IMR-90 (cell line): ENCODE data around the gene GNPTG. TPM values are rescaled to one million over a fixed set of nuclear protein-coding genes. Genes with fewer than 3 reads are reported as not detected.

ENCODE experiments used
- ATAC-seq: fragments of 200-7000 bp; cut with Tn5 transposase; 2 replicates; pipeline ENCODE4 v1.9.1; 2020; ENCODE audit warnings: low read depth, mild to moderate bottlenecking, moderate library complexity
- BruUV-seq: library from RNA; stranded (reverse); fragments of 400-500 nt; replicated peaks from 2 replicates; lab custom pipeline; 2021; lab: Mats Ljungman, UMichigan
- CTCF ChIA-PET: fragments of 300-600 bp; formaldehyde crosslinking; extraction: SDS; loops from one replicate; lab custom pipeline; 2021; ENCODE audit warnings: antibody characterized with exemption; lab: Yijun Ruan, JAX
- POLR2A ChIA-PET: fragments of 300-600 bp; sonication (Branson Sonifier 250); formaldehyde crosslinking; loops from one replicate; lab custom pipeline; 2022; ENCODE audit warnings: antibody characterized with exemption; ENCODE audit not compliant: unreplicated experiment; lab: Charles Lee
- DNase-seq: peaks from one replicate; pipeline ENCODE4 v3.0.0; 2013
- H2AFZ ChIP-seq: replicated peaks from 2 replicates; pipeline ENCODE3; 2013; ENCODE audit warnings: low read length, mild to moderate bottlenecking; ENCODE audit not compliant: poor library complexity
- H2AK5ac ChIP-seq: 2 replicates; pipeline ENCODE4 v1.6.1; 2013; ENCODE audit warnings: low read depth, low read length, inconsistent platforms
- H2AK9ac ChIP-seq: replicated peaks from 2 replicates; pipeline ENCODE3; 2013; ENCODE audit warnings: mild to moderate bottlenecking, low read depth, low read length, moderate library complexity; ENCODE audit not compliant: poor library complexity
- H2BK120ac ChIP-seq: 2 replicates; pipeline ENCODE4 v1.6.1; 2013; ENCODE audit warnings: low read depth, low read length, inconsistent platforms
- H2BK15ac ChIP-seq: 3 replicates; pipeline ENCODE4 v1.6.1; 2013; ENCODE audit warnings: low read depth, low read length, inconsistent platforms
- H2BK20ac ChIP-seq: 2 replicates; pipeline ENCODE4 v1.6.1; 2013; ENCODE audit warnings: low read depth, mild to moderate bottlenecking, inconsistent platforms, low read length, moderate library complexity
- H2BK5ac ChIP-seq: 2 replicates; pipeline ENCODE4 v1.6.1; 2013; ENCODE audit warnings: mild to moderate bottlenecking, low read depth, low read length, inconsistent platforms; ENCODE audit not compliant: poor library complexity, severe bottlenecking
- H3K14ac ChIP-seq: replicated peaks from 2 replicates; pipeline ENCODE4 v1.6.1; 2013; ENCODE audit warnings: low read depth, low read length, inconsistent platforms
- H3K18ac ChIP-seq: 2 replicates; pipeline ENCODE4 v1.6.1; 2013; ENCODE audit warnings: low read depth, low read length, control low read depth
- H3K23ac ChIP-seq: 2 replicates; pipeline ENCODE4 v1.6.1; 2013; ENCODE audit warnings: low read depth, low read length, inconsistent platforms
- H3K27ac ChIP-seq: 2 replicates; pipeline ENCODE4 v1.5.1; 2013; ENCODE audit warnings: mild to moderate bottlenecking, control low read depth, low read length; ENCODE audit not compliant: insufficient read depth
- H3K27me3 ChIP-seq: 2 replicates; pipeline ENCODE4 v1.6.1; 2013; ENCODE audit warnings: low read length; ENCODE audit not compliant: control insufficient read depth, insufficient read depth
- H3K36me3 ChIP-seq: 2 replicates; pipeline ENCODE4 v1.6.1; 2013; ENCODE audit warnings: low read length, mixed read lengths; ENCODE audit not compliant: control insufficient read depth, insufficient read depth
- H3K4ac ChIP-seq: 2 replicates; pipeline ENCODE4 v1.6.1; 2013; ENCODE audit warnings: low read depth, low read length, inconsistent platforms
- H3K4me1 ChIP-seq: 2 replicates; pipeline ENCODE4 v1.6.1; 2013; ENCODE audit warnings: low read length, mixed read lengths; ENCODE audit not compliant: control insufficient read depth, insufficient read depth
- H3K4me2 ChIP-seq: 2 replicates; pipeline ENCODE4 v1.6.1; 2013; ENCODE audit warnings: low read depth, mild to moderate bottlenecking, control low read depth, low read length, moderate library complexity
- H3K4me3 ChIP-seq: 2 replicates; pipeline ENCODE4 v1.5.1; 2013; ENCODE audit warnings: low read depth, mild to moderate bottlenecking, control low read depth, low read length, moderate library complexity; ENCODE audit not compliant: insufficient read depth
- H3K56ac ChIP-seq: 2 replicates; pipeline ENCODE4 v1.6.1; 2013; ENCODE audit warnings: low read length, inconsistent platforms; ENCODE audit not compliant: insufficient read depth; ENCODE audit errors: extremely low read depth
- H3K79me1 ChIP-seq, 2 experiments: 2 replicates each; pipeline ENCODE4 v1.6.1; 2013; ENCODE audit warnings: low read length in 2 of 2, inconsistent platforms in 1 of 2, low read depth in 1 of 2
- H3K9ac ChIP-seq: 2 replicates; pipeline ENCODE4 v1.6.1; 2013; ENCODE audit warnings: low read depth, low read length, control low read depth
- H3K9me1 ChIP-seq: 2 replicates; pipeline ENCODE4 v1.6.1; 2013; ENCODE audit warnings: low read length, inconsistent platforms; ENCODE audit not compliant: insufficient read depth
- H3K9me3 ChIP-seq: 2 replicates; pipeline ENCODE4 v1.6.1; 2013; ENCODE audit warnings: low read length; ENCODE audit not compliant: control insufficient read depth, insufficient read depth
- H4K20me1 ChIP-seq: 2 replicates; pipeline ENCODE4 v1.6.1; 2013; ENCODE audit warnings: low read length, inconsistent platforms; ENCODE audit not compliant: insufficient read depth
- H4K5ac ChIP-seq: 2 replicates; pipeline ENCODE4 v1.6.1; 2013; ENCODE audit warnings: mild to moderate bottlenecking, low read depth, low read length, control low read depth
- H4K8ac ChIP-seq, 2 experiments: 2 replicates each; pipeline ENCODE4 v1.6.1; 2013; ENCODE audit warnings: low read depth in 2 of 2, low read length in 2 of 2, control low read depth in 1 of 2, inconsistent platforms in 1 of 2
- H4K91ac ChIP-seq: 2 replicates; pipeline ENCODE4 v1.6.1; 2013; ENCODE audit warnings: low read depth, low read length, inconsistent platforms; ENCODE audit not compliant: insufficient read depth
- BHLHE40 ChIP-seq: fragments of 150-350 bp; IDR thresholded peaks from 2 replicates; pipeline ENCODE4 v1.6.1; 2016; ENCODE audit warnings: mild to moderate bottlenecking, low read depth, low read length
- CEBPB ChIP-seq: IDR thresholded peaks from 2 replicates; pipeline ENCODE4 v1.6.1; 2012; ENCODE audit warnings: low read depth, low read length, improper control_type of control experiment
- CHD1 ChIP-seq: IDR thresholded peaks from 2 replicates; pipeline ENCODE4 v1.6.1; 2012; ENCODE audit warnings: low read depth, low read length, improper control_type of control experiment
- MAZ ChIP-seq: IDR thresholded peaks from 2 replicates; pipeline ENCODE4 v1.6.1; 2012; ENCODE audit warnings: low read depth, mild to moderate bottlenecking, low read length, improper control_type of control experiment, moderate library complexity, borderline replicate concordance
- POLR2A ChIP-seq: IDR thresholded peaks from 2 replicates; pipeline ENCODE4 v1.6.1; 2012; ENCODE audit warnings: mild to moderate bottlenecking, low read depth, low read length
- RCOR1 ChIP-seq: IDR thresholded peaks from 2 replicates; pipeline ENCODE4 v1.6.1; 2012; ENCODE audit warnings: mild to moderate bottlenecking, low read length, improper control_type of control experiment; ENCODE audit not compliant: insufficient replicate concordance
- RFX5 ChIP-seq: IDR thresholded peaks from 2 replicates; pipeline ENCODE4 v1.8.0; 2012; ENCODE audit warnings: low read depth, mild to moderate bottlenecking, low read length, moderate library complexity
- SMC3 ChIP-seq: fragments of 150-350 bp; IDR thresholded peaks from 2 replicates; pipeline ENCODE4 v1.6.1; 2016; ENCODE audit warnings: low read depth, mild to moderate bottlenecking, antibody characterized with exemption, low read length, moderate library complexity
- WGBS, 2 experiments: methylation state at CpG; one replicate each; pipeline versions ENCODE4 v1.1.5 to v1.1.7; 2013; ENCODE audit warnings: missing lambda C conversion rate in 2 of 2; ENCODE audit not compliant: insufficient read length in 1 of 2; ENCODE audit errors: extremely low coverage in 2 of 2; 5-methylcytosine and 5-hydroxymethylcytosine counted together
- dilution Hi-C: fragments of 300-500 bp; cut with HindIII; formaldehyde crosslinking; loops from one replicate; pipeline ENCODE4 v1.14.3; 2018; ENCODE audit warnings: low sequenced_read_pairs; ENCODE audit not compliant: unreplicated experiment
- in situ Hi-C: fragments of 300-500 bp; cut with MboI; formaldehyde crosslinking; loops from 3 replicates; pipeline ENCODE4 v1.14.3; 2019; ENCODE audit warnings: low sequenced_read_pairs, inconsistent platforms, mixed read lengths
- intact Hi-C: fragments of 100-400 bp; cut with micrococcal nuclease; formaldehyde crosslinking; loops from 2 replicates; pipeline ENCODE4 v1.10.0; 2022
- polyA plus RNA-seq, 3 experiments: library from polyadenylated mRNA; depleted of rRNA; stranded (reverse); fragments of >200 nt; gene quantifications; 2 replicates each; pipeline ENCODE4 v1.2.3, GENCODE V29; 2012; ENCODE audit warnings: low replicate concordance in 1 of 3
- total RNA-seq: library from RNA; depleted of rRNA; stranded (reverse); fragments of >200 nt; gene quantifications from 2 replicates; pipeline ENCODE4 v1.2.3, GENCODE V29; 2012
- TF ChIP-seq, protein P1 (sequence below): fragments of 150-350 bp; IDR thresholded peaks from 2 replicates; pipeline ENCODE4 v1.6.1; 2016; ENCODE audit warnings: low read depth, mild to moderate bottlenecking, low read length, moderate library complexity, borderline replicate concordance
- TF ChIP-seq, protein P2 (sequence below): conservative IDR thresholded peaks from 2 replicates; pipeline ENCODE4 v1.5.1; 2012; ENCODE audit warnings: mild to moderate bottlenecking, low read depth, low read length, improper control_type of control experiment

The GNPTG gene
- total and polyA plus RNA-seq, 2 of the 4 experiments (the other 2 are of a cell fraction) = 14.9 to 70.8 TPM

DNA sequence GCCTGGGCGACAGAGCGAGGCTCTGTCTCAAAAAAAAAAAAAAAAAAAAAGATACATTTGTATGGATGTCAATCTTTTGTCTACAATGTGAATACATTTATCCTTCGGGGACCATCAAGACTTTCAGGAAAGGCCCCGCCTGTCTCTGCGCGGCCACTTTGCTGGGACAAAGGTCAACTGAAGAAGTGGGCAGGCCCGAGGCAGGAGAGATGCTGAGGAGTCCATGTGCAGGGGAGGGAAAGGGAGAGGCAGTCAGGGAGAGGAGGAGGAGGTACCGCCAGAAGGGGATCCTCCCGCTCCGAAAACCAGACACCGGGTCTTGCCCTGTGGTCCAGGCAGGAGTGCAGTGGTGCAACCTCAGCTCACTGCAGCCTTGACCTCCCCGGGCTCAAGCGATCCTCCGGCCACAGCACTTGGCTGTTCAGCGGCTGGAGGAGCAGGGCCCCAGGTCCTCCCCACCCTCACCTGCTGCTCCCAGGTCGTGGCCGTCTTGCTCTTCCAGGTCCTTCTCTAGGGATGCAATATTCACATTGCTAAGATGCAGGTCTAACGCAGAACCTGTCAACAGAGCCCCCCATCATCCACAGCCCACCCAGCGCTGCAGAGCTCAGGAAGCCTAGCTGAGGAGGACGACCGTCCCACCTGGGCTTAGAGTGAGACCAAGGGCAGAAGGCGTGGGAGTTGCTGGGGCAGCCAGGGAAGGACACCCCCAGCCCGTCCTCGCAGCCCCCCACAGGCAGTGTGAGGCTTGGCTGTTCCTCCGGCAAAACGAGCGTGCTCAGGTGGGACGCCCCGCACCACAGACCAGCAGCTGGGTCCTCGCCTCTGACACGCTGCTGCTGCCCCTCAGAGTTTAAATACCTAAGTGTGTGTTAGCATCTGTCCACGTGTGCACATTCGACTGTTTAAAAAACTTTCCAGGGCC lies 19.6 kb downstream of the GNPTG start (continued):
- no peak for TF ChIP-seq CHD1

DNA sequence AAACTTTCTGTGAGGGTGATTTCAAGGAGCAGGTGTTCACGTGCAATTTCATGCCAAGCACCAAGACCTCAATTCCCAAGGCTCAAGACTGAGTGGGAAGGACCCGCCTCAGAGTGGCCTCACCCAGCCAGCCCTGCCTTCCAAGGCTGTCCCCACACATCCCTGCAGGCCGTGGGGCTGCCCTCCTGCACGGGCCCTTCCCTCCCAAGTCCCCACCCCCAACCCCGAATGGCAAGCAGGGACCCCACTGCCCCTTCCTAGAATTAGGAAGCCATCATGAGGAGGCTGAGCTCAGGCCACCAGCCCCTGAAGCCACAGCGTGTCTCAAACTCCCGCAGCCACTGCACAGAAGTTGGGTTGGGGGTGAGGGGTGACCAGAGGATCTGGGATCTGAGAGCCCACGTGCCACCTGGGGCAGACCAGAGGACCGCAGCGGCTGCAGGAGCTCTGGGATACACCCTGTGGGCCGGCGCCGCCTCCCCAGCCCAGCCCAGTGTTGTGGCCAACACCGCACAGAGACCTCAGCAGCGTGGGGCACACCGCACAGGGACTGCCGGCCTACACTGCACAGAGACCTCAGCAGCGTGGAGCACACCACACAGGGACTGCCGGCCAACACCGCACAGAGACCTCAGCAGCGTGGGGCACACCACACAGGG lies 20.7 kb downstream of the GNPTG start:
- no TSS peak for BruUV-seq
- POLR2A ChIA-PET = no interaction called here
- H3K9ac ChIP-seq = no peak overlapping the region

More for the DNA sequence above, 20.7 kb downstream of the GNPTG start:
- Histone ChIP-seq H2AFZ (no peak overlapping the region), H3K4me3 (no peak overlapping the region), H2BK15ac (no peak overlapping the region), H3K4me1 (no peaks in the 10 kb centered on the region), H2BK20ac (no peak overlapping the region), H4K91ac (no peak overlapping the region), H3K23ac (no peak overlapping the region), H3K79me1 (peaks cover 0 to 20% of the 10 kb centered on the region in 2 experiments; a peak in 3 of 4 replicates), H4K8ac (no peak overlapping the region), H3K4me2 (no peak overlapping the region), H3K4ac (no peak overlapping the region), H2AK5ac (no peak overlapping the region), H3K18ac (no peak overlapping the region), H4K5ac (no peak overlapping the region), H2BK5ac (no peak overlapping the region), H2AK9ac (no peak overlapping the region), H3K56ac (no peak overlapping the region), H3K27me3 (no peaks in the 10 kb centered on the region), H3K36me3 (peaks cover 28% of the 10 kb centered on the region), H3K9me1 (no peaks in the 10 kb centered on the region), H3K14ac (no peak overlapping the region), H3K9me3 (no peaks in the 10 kb centered on the region), H4K20me1 (no peaks in the 10 kb centered on the region; the same call in 1 of the 2 replicates), H3K27ac (no peak overlapping the region), H2BK120ac (no peak overlapping the region)
- dilution Hi-C loops (no loop called here), intact Hi-C loops (no loop called here), in situ Hi-C loops (no loop called here)
- DNase-seq = no peak
- no peak for ATAC-seq
- WGBS, 2 experiments = 100% methylated on average over 4 of the region's 21 CpGs; no CpG with 5 or more reads in 1 of the 2 experiments
- CTCF ChIA-PET = no interaction called here
- TF ChIP-seq POLR2A = no peak
- TF ChIP-seq, protein P1, sequence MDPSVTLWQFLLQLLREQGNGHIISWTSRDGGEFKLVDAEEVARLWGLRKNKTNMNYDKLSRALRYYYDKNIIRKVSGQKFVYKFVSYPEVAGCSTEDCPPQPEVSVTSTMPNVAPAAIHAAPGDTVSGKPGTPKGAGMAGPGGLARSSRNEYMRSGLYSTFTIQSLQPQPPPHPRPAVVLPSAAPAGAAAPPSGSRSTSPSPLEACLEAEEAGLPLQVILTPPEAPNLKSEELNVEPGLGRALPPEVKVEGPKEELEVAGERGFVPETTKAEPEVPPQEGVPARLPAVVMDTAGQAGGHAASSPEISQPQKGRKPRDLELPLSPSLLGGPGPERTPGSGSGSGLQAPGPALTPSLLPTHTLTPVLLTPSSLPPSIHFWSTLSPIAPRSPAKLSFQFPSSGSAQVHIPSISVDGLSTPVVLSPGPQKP = no peak
- no peak for TF ChIP-seq SMC3
- no peak for TF ChIP-seq MAZ
- no peak for TF ChIP-seq RCOR1
- no peak for TF ChIP-seq RFX5
- no peak for TF ChIP-seq BHLHE40
- TF ChIP-seq, protein P2, sequence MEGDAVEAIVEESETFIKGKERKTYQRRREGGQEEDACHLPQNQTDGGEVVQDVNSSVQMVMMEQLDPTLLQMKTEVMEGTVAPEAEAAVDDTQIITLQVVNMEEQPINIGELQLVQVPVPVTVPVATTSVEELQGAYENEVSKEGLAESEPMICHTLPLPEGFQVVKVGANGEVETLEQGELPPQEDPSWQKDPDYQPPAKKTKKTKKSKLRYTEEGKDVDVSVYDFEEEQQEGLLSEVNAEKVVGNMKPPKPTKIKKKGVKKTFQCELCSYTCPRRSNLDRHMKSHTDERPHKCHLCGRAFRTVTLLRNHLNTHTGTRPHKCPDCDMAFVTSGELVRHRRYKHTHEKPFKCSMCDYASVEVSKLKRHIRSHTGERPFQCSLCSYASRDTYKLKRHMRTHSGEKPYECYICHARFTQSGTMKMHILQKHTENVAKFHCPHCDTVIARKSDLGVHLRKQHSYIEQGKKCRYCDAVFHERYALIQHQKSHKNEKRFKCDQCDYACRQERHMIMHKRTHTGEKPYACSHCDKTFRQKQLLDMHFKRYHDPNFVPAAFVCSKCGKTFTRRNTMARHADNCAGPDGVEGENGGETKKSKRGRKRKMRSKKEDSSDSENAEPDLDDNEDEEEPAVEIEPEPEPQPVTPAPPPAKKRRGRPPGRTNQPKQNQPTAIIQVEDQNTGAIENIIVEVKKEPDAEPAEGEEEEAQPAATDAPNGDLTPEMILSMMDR = no peak
- no peak for TF ChIP-seq CEBPB
